H1 (cell line): Measurements from ENCODE around the gene AP3D1. TPM values are rescaled to one million over a fixed set of nuclear protein-coding genes. Genes with fewer than 3 reads are reported as not detected.

Experiments used
- ASH2L ChIP-seq: fragments of 200-600, 300-600 bp; sonication (generic); IDR thresholded peaks from one replicate; pipeline ENCODE4 v1.7.1; 2017; ENCODE audit warnings: low read length
- BCL11A ChIP-seq, 2 experiments: IDR thresholded peaks; one replicate each; pipeline ENCODE4 v1.6.1; 2011; ENCODE audit warnings: low read depth in 2 of 2, low read length in 2 of 2, mild to moderate bottlenecking in 2 of 2
- CBX5 ChIP-seq: fragments of 300-800, 300-1000 bp; sonication (generic); IDR thresholded peaks from 2 replicates; pipeline ENCODE4 v1.7.1; 2016; ENCODE audit warnings: antibody characterized with exemption, low read length, low read depth
- GTF2F1 ChIP-seq: IDR thresholded peaks from 2 replicates; pipeline ENCODE4 v1.6.1; 2012; ENCODE audit warnings: low read depth, low read length, improper control_type of control experiment, borderline replicate concordance
- JUND ChIP-seq: IDR thresholded peaks from 2 replicates; pipeline ENCODE4 v1.6.1; 2011; ENCODE audit warnings: mild to moderate bottlenecking, improper control_type of control experiment, low read length
- MAFK ChIP-seq: IDR thresholded peaks from 2 replicates; pipeline ENCODE4 v1.6.1; 2012; ENCODE audit warnings: low read depth, mild to moderate bottlenecking, improper control_type of control experiment, low read length
- POLR2A ChIP-seq, 2 experiments: IDR thresholded peaks; 1 replicate in 1 of 2; 2 replicates in 1 of 2; pipeline ENCODE4 v1.6.1; 2011; ENCODE audit warnings: low read depth in 2 of 2, low read length in 2 of 2, mild to moderate bottlenecking in 2 of 2; ENCODE audit errors: control extremely low read depth in 1 of 2
- POU5F1 ChIP-seq: IDR thresholded peaks from 2 replicates; pipeline ENCODE4 v1.6.1; 2011; ENCODE audit warnings: low read depth, mild to moderate bottlenecking, low read length, moderate library complexity
- RNF2 ChIP-seq: fragments of 200-900, 300-1000 bp; sonication (generic); IDR thresholded peaks from 2 replicates; pipeline ENCODE4 v1.7.1; 2016; ENCODE audit warnings: borderline replicate concordance, low read depth, mild to moderate bottlenecking, antibody characterized with exemption, low read length; ENCODE audit not compliant: poor library complexity, severe bottlenecking; ENCODE audit errors: missing control alignments
- SIN3A ChIP-seq, 2 experiments: IDR thresholded peaks in 1 of 2; conservative IDR thresholded peaks in 1 of 2; 2 replicates each; pipeline ENCODE4 v1.6.1; 2011 to 2012; ENCODE audit warnings: low read length in 2 of 2, improper control_type of control experiment in 1 of 2, low read depth in 1 of 2, mild to moderate bottlenecking in 1 of 2
- TAF1 ChIP-seq: IDR thresholded peaks from 2 replicates; pipeline ENCODE4 v1.6.1; 2011; ENCODE audit warnings: mild to moderate bottlenecking, low read depth, low read length
- polyA plus RNA-seq, 7 experiments: library from polyadenylated mRNA; depleted of rRNA in 3 of 7; stranded (reverse) in 5 of 7; unstranded in 2 of 7; fragments of >200 nt in 5 of 7; fragments of 200-250 nt in 2 of 7; gene quantifications; 1 replicate in 5 of 7; 2 replicates in 1 of 7; 4 replicates in 1 of 7; pipeline versions ENCODE4 v1.2.1 to v1.2.3, GENCODE V29; 2011 to 2013; ENCODE audit warnings: missing spikeins in 2 of 7, mixed read lengths in 2 of 7
- total RNA-seq: library from RNA; stranded (reverse); fragmentation: NEBNext Ultra II Directional; extraction: Animal tissue kit (Norgen Biotek cat#: 25700); gene quantifications from 2 replicates; pipeline ENCODE4 v1.2.1, GENCODE V29; 2021
- TF ChIP-seq, protein P1 (sequence below): IDR thresholded peaks from 2 replicates; pipeline ENCODE4 v1.6.1; 2012; ENCODE audit warnings: inconsistent platforms

AP3D1 gene
- total and polyA plus RNA-seq, 2 of the 8 experiments (the other 6 are each of a cell fraction or from before 2014, with no cell fraction given): 161 to 174 TPM

GRCh38 chr19:2180881-2181632, 29.7 kb upstream of the AP3D1 start (continued):
- TF ChIP-seq, protein P1, sequence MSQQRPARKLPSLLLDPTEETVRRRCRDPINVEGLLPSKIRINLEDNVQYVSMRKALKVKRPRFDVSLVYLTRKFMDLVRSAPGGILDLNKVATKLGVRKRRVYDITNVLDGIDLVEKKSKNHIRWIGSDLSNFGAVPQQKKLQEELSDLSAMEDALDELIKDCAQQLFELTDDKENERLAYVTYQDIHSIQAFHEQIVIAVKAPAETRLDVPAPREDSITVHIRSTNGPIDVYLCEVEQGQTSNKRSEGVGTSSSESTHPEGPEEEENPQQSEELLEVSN: no peak
- TF ChIP-seq BCL11A (IDR thresholded peaks at IDR 0.05; ENCODE audit: low read depth in 2 of 2, low read length in 2 of 2): no peak
- no peak for TF ChIP-seq RNF2
- no peak for TF ChIP-seq POU5F1
- no peak for TF ChIP-seq SIN3A (conservative IDR thresholded peaks at IDR 0.05 in 1 of 2, IDR thresholded peaks at IDR 0.05 in 1 of 2; ENCODE audit: low read depth in 1 of 2, low read length in 2 of 2)
- no peak for TF ChIP-seq TAF1
- no peak for TF ChIP-seq ASH2L
- no peak for TF ChIP-seq MAFK
- no peak for TF ChIP-seq CBX5
- TF ChIP-seq POLR2A (IDR thresholded peaks at IDR 0.05; ENCODE audit: control extremely low read depth in 1 of 2, low read depth in 2 of 2, low read length in 2 of 2): no peak
- no peak for TF ChIP-seq GTF2F1
- TF ChIP-seq JUND: no peak
- TF ChIP-seq, all 59 proteins: peak for 0
